Activated T-helper 1 cell treated with anti-CD3 and anti-CD28 coated beads, Interleukin-2, amount 50 U/mL, for 16 hours (primary cell): ENCODE measurements around the gene DUSP6.

Experiments
- DNase-seq, 2 donors: peaks; one replicate each; pipeline ENCODE4 v3.0.0-alpha.2; 2020; ENCODE audit warnings: low read depth in 1 of 2, low spot score in 1 of 2

Gene DUSP6

GRCh38 chr12:89328151-89329030, 23.9 kb downstream of the DUSP6 start:
- DNase-seq = no peak

DNA sequence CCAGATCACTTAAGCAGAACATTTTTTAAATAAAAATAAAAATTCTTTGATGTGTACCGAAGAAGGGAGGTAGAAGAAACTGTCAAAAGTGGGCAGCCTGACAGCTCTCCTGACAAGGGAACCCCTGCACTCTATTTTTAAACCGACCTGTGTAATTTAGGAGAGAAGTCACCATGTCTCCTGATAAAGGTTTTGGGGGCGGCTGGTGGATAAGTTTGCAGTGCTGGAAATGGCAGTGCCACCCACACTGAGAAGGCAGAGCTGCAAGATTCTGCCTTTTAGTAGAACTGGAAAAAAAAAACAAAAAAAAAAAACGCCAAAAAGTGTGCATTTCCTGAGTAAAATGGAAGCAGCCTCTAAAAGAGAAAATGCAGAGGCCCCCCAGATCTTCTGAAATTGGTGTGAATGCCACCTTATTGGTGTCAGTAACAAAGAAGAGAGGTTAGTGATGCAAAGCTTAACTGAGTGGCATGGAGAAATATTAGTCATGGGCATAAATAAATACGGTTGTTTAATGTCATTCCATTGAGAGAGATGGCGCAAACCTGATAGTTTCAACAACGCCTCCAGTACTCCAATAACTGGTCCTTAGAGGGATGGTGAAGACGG, 24.7 kb downstream of the DUSP6 start:
- DNase-seq = no peak

DNA sequence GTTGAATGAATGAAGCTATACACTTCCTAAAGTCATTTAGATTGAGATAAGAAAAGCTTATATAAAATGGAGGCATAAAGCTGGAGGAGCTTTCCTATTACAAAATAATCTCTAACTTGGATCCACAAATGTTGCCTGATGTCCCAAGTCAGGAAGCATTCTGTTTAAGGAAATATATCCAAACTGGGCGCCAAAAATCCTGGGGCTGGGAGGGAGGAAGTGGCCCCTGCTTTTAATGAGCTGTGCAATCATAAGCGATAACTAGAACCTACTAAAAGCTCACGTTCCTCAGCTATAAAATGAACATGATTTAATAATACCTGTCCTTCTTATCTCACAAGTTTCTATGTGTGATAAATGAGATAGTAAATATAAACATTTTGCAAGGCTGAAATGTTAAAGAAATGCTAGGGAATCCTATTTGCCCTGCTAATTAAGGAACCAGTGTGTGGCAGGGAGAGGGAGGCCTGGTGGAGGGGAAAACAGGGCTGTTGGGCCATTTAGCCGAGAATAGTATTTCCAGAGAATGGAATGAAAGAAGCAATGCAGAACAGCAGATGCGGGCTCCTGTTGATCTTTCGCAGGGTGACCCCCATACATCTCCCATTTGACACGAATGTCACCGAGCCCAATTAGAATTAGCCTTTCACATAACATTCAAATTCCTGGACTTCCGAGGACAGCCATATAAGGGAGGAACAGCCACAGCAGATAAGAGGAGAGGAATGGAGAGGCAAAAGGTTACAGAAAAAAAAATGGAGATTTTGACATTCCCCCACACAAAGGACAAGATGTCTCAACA, 25.9 kb downstream of the DUSP6 start:
- DNase-seq = no peak

- no peak for DNase-seq
Observed at GRCh38 chr12:89325495-89325894, 26.8 kb downstream of the DUSP6 start.

DNA sequence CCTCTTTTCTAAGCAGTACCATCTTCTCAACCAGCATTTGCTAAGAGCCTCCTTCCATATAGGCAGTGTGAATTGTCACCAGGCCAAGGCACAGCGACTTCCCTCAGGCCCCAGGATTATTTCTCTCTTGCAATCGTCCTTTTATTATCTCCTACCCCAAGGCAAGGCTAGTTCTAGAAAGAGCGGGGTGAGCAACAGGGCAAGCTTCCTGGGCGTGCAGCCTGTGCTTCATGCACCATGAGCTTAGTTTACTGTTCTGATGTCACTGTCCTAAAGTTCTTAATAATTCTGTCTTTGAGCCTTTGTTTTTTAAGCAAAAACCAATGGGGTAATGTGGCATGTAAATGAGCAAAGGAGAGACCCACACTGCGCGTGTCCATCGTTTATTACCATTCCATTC, 27.9 kb downstream of the DUSP6 start:
- DNase-seq = no peak

DNA sequence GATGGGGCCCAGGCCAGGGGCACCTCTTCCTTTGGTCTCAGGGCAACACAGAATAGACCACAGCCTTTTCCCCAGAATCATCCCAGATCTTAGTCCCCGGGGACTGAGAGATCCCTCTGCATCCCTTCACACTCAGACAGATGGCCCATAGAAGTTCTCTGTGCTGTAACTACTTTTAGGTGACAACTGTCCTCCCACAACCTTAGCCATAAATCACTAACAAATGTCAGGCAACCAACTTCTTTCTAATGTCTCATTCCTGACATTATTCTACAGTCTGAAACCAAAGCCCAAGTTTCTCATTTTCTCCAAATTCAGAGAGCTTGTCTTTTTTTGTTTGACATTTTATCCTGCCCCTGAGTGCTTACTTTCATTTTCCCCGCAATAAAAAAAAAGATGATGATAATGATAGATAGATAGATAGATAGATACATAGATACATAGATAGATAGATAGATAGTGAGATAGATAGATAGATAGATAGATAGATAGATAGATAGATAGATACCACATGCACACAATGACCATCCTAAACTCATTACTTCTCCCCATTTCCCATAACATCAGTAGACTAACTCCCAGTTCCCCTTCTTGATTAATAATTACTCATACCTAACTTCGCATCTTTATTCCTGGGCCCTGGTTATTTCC, 28.6 kb downstream of the DUSP6 start:
- DNase-seq = no peak

- DNase-seq = no peak
Observed at GRCh38 chr12:89320735-89321134, 31.6 kb downstream of the DUSP6 start.

DNA sequence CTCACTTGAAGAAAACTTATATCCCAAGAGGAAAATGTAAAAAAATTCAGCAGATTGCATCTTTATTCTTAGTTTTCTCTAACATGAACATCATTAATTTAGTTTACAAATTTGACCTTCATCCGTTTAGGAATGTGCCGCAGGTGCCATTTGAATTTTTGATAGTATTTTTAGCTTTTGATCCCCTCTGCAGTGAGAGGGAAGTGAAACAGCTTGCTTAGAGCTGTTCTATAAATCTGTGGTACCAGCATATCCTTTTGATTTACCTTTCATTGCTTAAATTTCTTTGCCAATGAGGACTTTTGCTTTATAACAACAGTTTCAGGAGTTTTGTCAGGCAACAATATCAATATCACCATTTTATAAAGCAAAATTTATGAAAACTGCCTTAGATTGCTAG, 32.7 kb downstream of the DUSP6 start:
- DNase-seq = no peak

GRCh38 chr12:89319122-89319521, 33.2 kb downstream of the DUSP6 start:
- no peak for DNase-seq

- DNase-seq = no peak
Observed at GRCh38 chr12:89316705-89317139, 35.6 kb downstream of the DUSP6 start.

GRCh38 chr12:89314060-89314761, 38.1 kb downstream of the DUSP6 start:
- DNase-seq = no peak

GRCh38 chr12:89311703-89312293, 40.5 kb downstream of the DUSP6 start:
- no peak for DNase-seq

DNA sequence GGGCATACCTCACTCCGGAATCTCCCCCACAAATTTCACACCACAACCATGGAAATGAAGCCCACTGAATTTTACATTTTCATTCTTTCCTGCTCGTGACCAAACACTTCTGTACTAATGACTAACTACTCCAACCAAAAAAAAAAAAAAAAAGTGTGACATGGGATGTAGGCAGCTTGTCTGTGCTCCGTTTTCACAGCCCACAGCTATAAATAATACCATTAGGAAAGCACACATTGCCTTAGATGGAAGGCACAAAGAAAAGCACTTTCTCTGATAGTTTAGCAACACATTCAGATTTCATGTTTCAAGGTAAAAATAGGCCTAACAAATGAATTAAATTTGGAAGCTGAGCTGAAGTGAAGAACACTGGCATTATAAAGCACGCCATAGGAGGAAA, 42.5 kb downstream of the DUSP6 start:
- no peak for DNase-seq

DNA sequence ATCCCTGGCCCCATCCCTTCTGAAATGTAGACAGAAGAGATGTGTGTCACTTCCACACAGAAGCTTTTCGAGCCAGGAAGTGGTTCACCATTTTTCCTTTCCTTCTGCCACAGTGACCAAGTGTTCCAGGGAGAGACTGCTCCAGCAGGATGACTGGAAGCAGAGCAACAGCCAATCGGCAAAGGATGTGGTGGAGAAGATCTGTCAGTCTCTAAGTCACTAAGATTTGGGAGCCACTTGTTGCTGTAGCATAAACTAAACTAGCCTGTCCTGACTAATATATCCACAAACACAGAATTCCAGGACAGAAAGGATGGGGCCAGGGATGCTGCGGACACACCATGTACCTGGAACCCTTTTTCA, 42.9 kb downstream of the DUSP6 start:
- DNase-seq = no peak

DNA sequence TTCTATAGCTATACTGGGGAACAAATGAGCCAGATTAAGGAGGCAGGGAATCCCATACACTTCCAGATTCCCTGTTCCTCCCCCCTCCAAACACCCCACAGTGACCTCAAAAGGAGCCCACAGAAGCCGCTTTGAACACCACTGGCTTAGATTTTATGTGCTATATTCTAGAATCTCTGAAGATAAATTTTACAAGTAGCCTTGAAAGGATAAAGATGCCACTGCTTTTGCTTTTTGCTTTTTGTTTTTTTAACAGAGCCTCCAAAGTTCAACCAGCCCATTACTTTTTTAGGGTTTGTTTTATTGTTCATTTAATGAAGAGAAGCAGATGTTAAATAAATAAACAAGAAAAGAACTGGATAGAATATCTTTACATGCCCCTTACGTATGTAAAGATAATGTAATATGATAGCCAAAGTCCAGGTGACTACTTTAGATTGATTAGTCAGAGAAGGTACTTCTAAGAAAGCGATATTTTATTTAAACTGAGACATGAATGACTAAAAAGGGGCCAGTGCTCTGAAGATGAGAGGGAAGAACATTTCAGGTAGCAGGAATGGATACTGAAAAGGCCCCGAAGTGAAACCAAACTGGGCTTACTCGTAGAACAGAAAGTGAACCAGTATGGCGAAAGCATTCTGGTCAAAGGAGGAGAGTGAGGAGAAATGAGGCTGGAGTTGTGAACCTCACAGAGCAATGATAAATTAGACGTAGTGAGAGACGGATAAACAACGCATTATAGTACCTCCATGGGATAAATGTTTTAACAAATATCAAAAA, 44.6 kb downstream of the DUSP6 start:
- DNase-seq = no peak

DNA sequence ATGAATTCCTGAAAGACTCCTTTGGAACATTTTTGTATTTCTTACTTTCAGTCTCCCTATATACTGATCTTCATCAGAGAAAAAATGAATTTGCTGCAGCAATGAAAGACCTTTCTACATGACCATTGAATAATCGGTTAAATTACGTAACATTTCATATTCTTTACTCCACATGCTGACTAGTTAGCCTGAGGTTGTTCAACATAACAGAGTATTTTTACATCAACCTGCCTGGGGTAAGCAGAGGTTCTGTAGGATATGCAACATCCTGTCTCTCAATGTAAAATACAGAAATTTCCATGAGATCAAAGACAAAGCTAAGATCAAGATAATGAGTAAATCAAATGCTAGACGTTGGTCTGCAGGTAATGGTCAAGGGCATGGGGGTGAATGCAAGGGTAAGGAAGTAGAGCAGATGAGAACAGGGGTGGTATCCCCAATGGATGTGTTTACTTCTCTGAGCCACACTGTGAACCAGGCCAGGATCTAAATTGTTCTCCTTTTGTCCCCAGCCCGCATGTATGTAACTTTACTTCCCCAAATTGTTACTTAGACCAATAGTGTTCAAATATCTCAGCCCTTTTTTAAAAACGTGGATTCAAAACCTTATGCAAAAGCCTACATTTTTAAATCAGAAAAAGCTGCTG, 45.4 kb downstream of the DUSP6 start:
- DNase-seq = no peak

- no peak for DNase-seq
Observed at GRCh38 chr12:89305373-89305772, 46.9 kb downstream of the DUSP6 start.

DNA sequence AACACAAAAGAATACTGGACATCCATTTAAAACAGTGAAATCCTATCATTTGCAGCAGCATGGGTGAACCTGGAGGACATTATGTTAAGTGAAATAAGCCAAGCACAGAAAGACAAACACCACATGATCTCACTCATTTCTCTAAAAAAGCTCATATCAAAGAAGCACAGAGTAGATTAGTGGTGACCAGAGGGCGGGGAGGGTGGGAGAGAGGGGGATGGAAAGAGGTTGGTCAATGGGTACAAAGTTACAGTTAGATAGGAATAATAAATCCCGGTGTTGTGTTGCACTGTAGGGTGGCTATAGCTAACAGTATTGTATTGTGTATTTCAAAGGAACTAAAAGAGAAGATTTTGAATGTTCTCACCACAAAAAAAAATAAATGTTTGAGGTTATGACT, 52.4 kb downstream of the DUSP6 start:
- no peak for DNase-seq

- DNase-seq = no peak
Observed at GRCh38 chr12:89299417-89299816, 52.9 kb downstream of the DUSP6 start.
